GM21717 (cell line): ENCODE results near the gene BRPF1.
A peak's percentile ranks its signal among the peaks of the same experiment; 100 is the strongest.

Experiments used
- ATAC-seq: cut with Tn5 transposase; IDR thresholded peaks from one replicate; pipeline ENCODE4 v1.9.1; 2021; ENCODE audit warnings: mild to moderate bottlenecking, moderate library complexity; ENCODE audit not compliant: unreplicated experiment

BRPF1 gene, protein sequence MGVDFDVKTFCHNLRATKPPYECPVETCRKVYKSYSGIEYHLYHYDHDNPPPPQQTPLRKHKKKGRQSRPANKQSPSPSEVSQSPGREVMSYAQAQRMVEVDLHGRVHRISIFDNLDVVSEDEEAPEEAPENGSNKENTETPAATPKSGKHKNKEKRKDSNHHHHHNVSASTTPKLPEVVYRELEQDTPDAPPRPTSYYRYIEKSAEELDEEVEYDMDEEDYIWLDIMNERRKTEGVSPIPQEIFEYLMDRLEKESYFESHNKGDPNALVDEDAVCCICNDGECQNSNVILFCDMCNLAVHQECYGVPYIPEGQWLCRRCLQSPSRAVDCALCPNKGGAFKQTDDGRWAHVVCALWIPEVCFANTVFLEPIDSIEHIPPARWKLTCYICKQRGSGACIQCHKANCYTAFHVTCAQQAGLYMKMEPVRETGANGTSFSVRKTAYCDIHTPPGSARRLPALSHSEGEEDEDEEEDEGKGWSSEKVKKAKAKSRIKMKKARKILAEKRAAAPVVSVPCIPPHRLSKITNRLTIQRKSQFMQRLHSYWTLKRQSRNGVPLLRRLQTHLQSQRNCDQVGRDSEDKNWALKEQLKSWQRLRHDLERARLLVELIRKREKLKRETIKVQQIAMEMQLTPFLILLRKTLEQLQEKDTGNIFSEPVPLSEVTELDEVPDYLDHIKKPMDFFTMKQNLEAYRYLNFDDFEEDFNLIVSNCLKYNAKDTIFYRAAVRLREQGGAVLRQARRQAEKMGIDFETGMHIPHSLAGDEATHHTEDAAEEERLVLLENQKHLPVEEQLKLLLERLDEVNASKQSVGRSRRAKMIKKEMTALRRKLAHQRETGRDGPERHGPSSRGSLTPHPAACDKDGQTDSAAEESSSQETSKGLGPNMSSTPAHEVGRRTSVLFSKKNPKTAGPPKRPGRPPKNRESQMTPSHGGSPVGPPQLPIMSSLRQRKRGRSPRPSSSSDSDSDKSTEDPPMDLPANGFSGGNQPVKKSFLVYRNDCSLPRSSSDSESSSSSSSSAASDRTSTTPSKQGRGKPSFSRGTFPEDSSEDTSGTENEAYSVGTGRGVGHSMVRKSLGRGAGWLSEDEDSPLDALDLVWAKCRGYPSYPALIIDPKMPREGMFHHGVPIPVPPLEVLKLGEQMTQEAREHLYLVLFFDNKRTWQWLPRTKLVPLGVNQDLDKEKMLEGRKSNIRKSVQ (N-terminal part only)

DNA sequence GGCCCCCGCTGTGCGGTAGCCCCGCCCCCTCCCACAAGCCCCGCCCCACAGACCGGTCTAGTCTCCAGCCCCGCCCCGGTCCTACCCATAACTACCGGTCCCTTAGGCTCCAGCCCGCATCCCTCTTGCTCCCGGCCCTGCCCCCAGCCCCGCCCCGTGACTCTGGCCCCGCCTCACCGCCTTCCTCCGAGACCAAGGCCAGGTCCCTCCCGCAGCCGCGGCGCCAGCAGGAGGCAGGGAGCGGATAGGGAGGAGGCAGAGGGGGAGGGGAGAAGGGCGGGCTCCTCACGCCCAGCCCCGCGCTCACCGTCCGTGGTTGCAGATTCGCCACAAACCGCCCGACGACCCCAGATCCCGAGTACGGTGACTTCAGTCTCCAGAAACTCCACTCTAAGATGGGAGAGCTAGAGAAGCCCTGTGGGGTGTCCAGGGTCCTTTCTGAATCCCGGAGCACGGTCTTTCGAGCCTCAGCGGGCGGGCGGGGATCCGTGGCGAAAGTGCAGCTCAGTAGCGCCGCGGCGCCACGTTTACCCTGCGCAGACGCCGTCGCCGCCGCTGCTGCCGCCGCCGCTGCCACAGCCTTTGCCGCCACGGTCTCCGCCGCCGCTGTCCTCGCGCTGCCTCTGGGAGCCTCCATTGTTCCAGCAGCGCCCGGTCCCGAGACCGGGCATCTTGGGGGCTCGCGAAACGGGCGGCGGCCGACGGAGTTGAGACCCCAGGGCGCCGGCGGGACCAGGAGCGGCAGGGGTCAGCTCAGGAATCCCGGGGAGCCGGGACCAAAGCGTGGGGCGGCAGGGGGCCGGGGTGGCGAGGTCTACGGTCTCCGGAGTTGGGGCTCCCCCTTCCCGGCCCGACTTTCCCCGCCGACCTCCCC is at the start of gene BRPF1:
TSS of gene BRPF1 (plus strand) at position 530 of the 874 bp plus-strand sequence. CDS start 2,406 bp downstream, outside the sequence.
- ATAC-seq, result peak; percentile 91

DNA sequence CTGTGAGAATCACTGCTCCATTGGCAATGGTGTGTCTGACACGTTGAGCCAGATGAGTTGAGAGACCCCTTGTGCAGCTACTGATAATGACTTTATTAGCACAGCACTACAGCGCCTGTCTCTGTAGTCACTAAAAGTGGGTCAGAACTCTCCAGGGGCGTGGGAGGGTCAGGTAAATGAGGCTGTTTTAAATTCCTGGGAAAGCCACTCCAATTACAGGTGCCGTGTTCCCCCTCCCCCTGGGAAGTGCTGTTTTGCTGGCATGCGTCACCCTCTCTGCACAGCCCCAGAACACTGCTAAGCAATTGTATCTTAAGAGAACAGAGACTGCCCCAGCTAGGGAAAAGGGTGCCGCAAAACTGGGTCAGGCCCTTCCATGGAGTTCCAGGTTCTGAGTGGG is 49.4 kb upstream of the BRPF1 start:
- ATAC-seq, result no peak

DNA sequence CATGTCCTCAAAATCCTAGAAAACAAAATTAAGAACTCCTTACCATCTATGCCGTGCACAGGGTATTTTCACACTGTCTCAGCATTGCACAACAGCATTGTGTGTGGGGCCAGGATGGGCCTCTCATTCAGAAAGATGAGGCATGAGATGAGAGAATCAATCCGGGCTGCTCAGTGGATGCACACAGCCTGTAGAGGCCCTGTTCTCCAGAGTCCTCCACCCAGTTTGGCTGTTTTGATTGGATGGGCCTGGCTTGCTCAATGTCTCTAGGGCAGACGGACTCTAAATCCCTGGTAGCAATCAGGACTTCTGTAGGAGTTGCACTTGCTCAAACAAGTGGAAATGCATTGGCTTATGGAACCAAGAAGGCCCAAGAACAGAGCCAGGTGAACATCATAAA is 48.1 kb upstream of the BRPF1 start:
- no peak for ATAC-seq

DNA sequence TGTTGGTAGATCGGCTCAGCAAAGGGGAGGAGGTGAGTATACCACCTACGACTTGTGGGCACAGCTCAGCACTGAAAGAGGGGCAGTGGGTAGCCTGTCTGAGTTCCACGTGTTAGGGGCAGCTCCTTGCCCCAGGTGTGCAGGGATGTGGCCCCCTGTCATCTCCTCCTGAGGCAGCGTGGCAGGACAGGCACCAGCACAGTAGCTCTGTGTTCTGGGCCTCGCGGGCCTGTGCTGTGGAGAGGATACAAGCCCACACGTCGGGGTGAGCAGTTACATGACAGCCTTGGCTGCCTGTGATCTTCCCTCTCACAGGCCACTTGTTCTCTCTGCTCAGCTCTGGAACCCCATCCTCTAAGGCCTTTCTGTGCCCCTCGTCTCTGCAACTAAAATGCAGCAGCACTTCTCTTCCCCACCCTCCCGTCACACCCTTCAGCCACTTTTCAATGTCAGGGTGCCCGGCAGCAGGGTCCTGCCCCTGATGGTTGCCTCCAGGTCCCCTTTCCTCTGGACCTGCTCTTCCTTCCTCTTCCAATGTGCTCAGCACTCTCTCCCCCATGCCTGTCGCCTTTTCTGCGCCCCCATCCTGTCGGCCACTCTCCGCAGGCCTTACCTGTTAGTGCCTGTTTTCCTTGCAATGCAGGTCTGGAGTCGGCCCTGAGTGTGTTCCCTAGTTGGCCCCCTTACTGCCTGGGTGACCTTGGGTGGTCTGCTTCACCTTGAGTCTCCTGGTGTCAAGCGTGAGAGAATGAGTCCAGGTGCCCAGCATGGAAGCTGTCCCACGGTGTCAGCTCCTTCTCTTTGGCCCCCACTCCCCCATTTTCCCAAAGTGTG is 46.1 kb upstream of the BRPF1 start:
- no peak for ATAC-seq

DNA sequence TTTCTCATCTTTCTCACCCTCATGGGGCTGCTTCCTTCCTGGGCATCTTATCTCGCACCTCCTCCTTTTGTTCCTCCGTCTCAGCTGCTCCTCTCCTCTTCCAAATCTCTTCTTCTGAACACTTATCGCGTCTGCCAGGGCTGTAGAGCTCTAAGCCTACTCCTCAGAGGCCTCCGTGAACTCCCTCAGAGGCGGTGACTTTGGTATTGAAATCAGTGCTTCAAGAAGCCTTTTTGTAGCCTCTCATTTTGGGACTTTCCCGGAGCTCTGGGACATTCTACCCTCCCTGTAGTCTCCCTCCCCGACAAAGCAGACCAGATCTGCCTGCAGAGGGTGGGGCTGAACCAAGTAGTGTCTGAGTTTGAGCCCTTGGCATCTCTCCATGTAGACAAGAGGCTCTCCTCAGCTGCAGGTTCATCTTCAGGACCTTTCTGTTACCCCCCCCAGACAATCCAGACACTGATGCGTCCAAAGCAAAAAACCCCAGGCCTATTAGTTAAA is 45.4 kb upstream of the BRPF1 start:
- ATAC-seq, result no peak

DNA sequence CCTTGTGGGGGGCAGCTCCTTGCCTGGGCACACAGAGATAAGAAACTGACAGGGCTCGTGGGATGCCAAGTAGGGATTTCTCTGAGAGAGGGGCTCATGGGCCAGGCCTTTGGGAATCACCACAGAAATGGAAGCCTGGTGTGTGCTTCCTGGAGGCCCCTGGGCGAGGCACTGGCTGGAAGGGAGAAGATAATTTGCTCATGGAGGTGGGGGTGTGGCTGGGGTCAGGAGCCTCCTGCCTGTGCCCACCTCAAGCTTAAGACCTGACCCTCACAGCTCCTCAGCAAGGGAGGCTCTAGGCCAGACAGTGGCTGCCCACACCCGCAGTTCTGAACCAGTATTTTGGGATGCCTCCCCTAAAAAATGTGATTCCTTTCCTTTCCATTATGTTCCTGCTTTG is 44.8 kb upstream of the BRPF1 start:
- ATAC-seq, result no peak

DNA sequence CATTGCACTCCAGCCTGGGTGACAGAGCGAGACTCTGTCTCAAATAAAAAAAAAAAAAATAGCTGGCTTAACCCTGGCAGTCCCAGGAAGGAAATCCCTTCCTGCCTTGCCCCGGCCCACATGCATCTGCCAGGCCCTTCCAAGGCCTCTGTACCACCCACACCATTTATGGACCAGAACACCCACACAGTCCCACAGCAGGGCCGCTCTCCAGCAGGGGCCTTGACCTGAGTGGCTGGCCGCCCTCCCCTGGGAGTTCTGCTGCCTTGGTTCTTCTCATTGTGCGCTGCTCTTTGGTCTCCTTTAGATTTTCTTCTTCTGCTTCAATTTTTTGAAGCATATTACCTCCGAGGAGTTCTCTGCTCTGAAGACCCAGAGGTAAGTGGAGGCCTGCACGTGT is 44.0 kb upstream of the BRPF1 start:
- ATAC-seq, result no peak

DNA sequence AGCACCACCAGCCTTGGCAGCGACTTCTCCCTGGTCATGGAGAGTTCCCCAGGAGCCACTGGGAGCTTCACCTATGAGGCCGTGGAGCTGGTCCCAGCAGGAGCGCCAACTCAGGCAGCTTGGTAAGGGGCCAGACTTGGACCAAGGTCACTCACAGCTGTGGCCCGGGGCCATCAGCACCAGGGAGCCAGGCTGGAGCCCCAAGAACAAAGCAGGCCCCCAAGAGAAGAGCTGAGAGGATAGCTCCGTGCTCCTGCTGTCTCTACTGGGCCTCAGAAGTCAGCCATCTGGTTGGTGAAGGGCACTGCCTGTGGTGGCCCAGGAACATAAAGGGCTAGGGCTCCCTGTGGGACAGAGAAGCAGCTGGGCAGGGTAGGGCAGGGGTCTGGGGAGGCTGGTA is 42.6 kb upstream of the BRPF1 start:
- ATAC-seq, result no peak

DNA sequence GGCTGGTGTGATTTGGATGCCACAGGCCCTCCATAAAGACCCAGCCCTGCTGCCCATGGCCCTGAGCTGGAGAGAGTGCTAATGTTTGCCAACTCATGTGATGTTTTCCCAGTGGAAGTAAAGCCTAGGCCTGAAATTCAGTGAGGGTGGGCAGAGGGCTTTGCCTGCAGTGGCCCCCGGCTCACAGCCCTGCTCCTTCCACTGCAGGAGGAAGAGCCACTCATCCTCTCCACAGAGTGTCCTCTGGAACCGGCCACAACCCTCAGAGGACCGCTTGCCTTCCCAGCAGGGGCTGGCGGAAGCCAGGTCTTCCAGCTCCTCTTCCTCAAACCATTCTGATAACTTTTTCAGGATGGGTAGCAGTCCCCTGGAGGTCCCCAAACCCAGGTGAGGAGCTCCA is 41.8 kb upstream of the BRPF1 start:
- no peak for ATAC-seq

DNA sequence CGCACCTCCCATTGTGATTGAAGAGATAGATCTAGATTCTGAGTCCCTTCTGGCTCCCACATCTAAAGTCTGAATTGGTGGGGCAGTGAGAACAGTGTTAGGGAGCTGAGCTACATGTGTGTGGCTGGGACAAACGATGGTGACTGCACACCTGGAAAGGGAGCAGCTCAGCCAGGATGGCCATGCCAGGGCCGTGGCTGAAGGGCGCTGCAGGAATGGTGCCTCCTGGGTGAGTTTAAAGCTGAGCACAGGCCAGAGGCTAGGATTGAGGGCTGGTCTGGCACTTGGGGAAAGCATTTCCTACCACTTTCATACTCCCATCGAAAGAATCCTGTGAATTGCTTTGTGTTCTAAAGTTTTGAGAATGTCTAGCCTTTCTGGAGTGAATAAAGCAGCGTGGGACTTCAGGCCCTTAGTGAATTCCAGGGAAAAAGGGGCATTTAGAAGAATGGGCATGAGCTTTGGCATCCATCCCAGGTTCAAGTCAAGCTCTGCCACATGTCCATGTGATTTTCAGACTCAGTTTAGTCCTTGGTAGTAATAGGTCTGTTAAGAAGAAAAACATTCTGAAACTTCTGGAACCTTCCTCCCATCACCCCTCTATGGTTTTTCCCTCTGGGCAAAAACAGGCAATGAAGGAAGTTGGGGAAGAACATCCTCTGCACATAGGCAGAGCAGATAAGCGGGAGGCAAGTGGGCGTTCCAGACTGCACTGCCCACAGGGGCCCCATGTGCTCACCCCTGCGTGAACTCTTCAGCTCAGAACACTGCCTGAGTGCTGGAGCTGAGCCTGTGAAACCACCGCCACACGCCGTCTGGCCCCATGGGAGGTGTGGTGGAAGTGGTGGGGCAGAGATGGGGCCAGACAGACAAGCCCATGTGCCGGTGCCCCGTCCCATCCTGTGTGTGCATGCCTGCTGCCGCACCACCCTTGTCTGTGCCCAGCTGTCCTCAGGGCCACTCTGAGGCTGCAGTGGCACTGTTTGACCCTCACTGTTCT is 40.8 kb upstream of the BRPF1 start:
- ATAC-seq, result peak; percentile 85

DNA sequence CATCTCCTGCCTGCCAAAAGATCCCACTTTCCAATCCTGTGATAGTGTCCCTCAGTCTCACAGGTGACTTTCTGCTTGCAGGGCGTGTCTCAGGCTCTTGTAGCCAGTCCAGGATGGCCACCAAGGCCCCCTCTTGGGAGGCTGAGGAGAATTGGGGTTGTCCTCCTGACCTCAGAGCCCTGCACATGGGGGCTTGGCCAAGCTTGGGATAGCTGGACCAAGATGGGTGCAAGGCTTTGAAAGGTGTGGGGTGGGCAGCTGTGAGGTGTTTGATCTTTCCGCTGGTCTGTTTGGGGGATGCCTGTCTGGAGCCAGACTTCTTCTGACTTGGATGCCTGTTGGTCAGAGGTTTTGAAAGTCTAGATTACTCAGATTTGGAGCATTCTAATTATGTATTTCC is 39.9 kb upstream of the BRPF1 start:
- no peak for ATAC-seq

DNA sequence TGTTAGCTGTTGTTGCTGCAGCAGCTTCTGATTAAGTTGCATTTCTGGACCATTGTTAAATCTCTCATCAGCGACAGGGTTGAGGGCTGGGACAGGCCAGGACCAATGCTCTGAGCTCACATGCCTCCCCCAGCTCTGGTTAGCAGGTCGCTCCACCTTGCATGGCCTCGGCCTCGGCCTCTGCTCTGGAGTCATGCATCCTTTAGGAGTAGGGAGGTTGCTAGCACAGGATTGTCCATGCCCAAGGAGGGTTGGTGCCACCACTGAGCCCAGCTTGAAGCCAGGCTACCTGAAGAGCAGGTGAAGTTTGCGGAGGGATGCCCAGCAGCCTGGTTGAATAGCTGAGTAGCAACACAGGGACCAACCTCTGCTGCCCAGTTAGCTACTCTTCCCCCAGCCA is 39.1 kb upstream of the BRPF1 start:
- ATAC-seq, result no peak

DNA sequence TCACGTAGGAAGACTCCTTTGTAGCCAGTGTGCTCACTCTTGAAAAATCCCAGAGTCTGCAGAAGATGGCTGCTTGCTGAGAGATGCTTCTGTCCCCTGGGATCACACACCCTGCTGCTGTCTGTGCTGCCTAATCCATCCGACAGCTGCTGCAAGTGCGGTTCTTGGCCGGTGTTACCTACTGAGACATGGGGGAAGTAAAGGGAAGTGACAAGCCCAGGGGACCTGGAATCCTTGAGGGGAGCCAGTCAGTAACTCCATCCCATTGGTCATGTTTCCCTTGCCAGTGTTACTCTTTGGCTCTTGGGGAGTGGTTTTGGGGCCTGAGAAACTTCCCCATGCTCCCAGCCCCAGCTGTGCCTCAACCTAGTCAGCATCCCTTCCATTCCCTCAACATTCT is 36.2 kb upstream of the BRPF1 start:
- no peak for ATAC-seq

DNA sequence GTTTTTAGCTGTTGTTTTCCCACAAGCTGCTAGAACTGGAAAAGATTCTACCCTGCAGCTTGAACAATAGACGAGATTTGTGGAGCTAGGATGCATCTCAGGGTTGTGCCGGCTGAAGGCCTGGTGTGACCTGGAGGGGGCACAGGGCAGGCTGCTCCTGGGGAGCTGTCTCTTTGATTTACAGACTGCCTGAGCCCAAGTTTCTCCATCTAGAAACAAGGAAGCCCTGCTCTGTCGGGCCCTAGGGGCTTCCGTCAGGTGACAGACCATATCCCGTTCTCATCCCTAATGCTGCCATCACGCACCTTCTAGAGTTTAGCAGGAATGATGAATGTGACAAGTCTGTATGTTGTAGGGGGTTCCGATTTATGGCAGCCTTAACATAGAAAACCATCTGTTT is 35.8 kb upstream of the BRPF1 start:
- no peak for ATAC-seq

DNA sequence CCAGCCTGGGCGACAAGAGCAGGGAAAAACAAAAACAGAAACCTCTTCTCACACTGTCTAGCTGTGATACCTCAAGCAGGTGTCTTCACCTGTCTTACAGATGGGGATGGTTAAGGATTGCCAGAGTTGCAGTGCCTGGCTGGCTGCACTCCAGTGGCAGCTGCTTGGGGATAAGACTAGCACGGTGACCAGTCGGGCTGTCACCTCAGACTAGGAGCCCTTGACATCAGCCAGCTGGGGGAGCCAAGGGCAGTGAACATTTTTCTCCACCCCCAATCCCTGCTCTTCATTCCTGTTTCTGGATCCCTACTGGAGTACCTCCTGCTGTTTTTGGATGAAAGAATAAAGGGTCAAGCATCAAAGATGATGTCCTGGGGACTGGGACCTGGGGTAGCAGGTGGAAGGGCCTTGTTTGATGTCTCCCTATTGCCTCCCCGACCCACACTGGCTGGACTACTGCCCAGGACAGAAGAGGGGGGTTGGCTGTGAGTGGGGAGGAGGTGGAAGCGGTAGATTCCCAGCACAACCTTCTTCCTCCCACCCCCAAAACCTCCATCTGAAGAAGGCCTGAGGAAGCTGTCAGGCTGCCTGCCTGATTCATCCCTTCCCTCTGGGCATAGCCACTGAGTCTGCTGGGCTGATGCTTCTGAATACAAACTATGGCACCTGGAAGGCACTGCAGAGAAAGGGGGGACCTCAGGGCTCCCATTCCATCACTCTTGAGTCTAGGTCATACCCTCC is 34.9 kb upstream of the BRPF1 start:
- no peak for ATAC-seq

DNA sequence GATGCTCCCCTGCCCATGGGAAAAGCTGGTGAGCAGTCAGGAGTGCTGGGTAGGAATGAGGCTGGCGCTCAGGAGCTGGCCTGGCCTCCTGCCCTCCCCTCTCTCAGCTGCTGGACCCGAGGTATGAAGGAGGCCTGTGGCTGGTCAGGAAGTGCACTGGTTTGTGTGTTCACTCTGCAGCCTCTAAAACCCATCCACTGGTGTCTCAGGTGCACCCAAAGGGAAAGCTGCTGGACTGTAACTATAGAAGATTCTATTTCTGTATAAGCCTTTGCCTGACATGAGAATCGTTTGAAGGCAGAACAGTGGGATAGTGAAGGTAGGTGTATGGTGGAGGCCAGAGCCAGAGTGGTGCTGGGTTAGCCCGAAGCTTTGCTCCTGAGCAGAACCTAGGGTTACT is 33.6 kb upstream of the BRPF1 start:
- ATAC-seq, result no peak

DNA sequence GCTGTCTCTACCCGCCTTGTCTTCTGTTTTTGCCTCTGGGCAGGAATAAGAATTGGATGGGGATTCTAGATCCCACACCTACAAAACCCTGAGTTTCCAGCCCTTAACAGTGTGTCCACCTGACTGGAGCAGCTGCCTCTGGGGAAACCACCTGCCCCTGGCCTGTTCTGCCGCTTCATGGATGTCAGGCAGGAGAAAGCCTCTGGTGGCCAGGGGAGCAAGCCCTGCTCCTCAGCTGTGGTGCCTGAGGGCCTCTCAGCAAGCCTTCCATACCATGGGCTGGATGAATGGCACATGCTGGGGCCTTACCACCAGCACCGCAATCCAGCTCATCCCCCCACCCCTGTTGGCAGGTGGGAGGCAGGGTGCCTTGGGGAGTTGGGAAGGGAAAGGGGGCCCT is 33.2 kb upstream of the BRPF1 start:
- no peak for ATAC-seq

DNA sequence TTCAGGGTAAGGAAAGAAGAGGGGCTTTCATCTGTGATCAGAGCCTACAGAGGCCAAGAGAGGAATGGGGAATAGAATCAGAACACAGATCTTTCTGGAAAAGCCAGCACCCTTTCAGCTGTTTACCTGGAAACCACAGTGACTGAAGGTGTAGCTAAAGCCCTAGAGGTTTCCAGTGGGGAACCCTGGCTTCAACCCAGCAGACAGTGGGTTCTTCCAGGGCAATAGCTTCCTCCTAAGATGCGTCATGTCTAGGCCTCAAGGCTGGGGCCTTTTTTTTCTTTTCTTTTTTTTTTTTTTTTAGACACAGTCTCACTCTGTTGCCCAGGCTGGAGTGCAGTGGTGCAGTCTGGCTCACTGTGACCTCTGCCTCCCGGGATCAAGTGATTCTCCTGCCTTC is 31.0 kb upstream of the BRPF1 start:
- ATAC-seq, result no peak
